Measurements from ENCODE around the gene CHD1. TPM values are rescaled to one million over a fixed set of nuclear protein-coding genes. Genes with fewer than 3 reads are reported as not detected.

Gene CHD1
- total RNA-seq, 1 experiment from 2014 or later: 52.5 TPM

- TF ChIP-seq CTCF (IDR thresholded peaks at IDR 0.05; ENCODE audit: insufficient read depth in 1 of 2, low read depth in 1 of 2, low read length in 1 of 2, severe bottlenecking in 1 of 2, unreplicated experiment in 1 of 2): no peak
- BruUV-seq (replicated peaks): no TSS peak
- Histone ChIP-seq H3K4me3 (ENCODE audit: low read depth, low read length) (no peak overlapping the region), H3K9me3 (no peaks in the 10 kb centered on the region), H3K4me1 (no peaks in the 10 kb centered on the region), H3K27me3 (replicated peaks; ENCODE audit: control insufficient read depth, insufficient read depth, low read length) (no peaks in the 10 kb centered on the region), H3K36me3 (ENCODE audit: control insufficient read depth, insufficient read depth, low read length) (no peaks in the 10 kb centered on the region; the same call in 1 of the 2 replicates)
- H3K36me3 Mint-ChIP-seq (ENCODE audit: insufficient read depth, unreplicated experiment): peaks cover 38% of the 10 kb centered on the region
- H3K27ac Mint-ChIP-seq (ENCODE audit: unreplicated experiment): no peak overlapping the region
- peaks cover 6% of the 10 kb centered on the region for H3K4me1 Mint-ChIP-seq (ENCODE audit: low read depth, unreplicated experiment)
- H3K9me3 Mint-ChIP-seq (ENCODE audit: unreplicated experiment): no peaks in the 10 kb centered on the region
- ChIA-PET POLR2A (no interaction called here), CTCF (no interaction called here)
- intact Hi-C loops (cut with micrococcal nuclease; ENCODE audit: unreplicated experiment): no loop called here
- no peaks in the 10 kb centered on the region for H3K27me3 Mint-ChIP-seq (ENCODE audit: insufficient read depth, unreplicated experiment)
- no peak overlapping the region for H3K4me3 Mint-ChIP-seq (ENCODE audit: unreplicated experiment)
- DNase-seq: no peak
Observed at GRCh38 chr5:98917433-98917832, 11.4 kb downstream of the CHD1 start.

GRCh38 chr5:98916540-98916939, 12.3 kb downstream of the CHD1 start:
- TF ChIP-seq CTCF (IDR thresholded peaks at IDR 0.05; ENCODE audit: insufficient read depth in 1 of 2, low read depth in 1 of 2, low read length in 1 of 2, severe bottlenecking in 1 of 2, unreplicated experiment in 1 of 2): no peak
- DNase-seq: no peak
- no peaks in the 10 kb centered on the region; the same call in 1 of the 2 replicates for H3K36me3 ChIP-seq (ENCODE audit: control insufficient read depth, insufficient read depth, low read length)
- H3K4me3 ChIP-seq (ENCODE audit: low read depth, low read length): no peak overlapping the region
- no peak overlapping the region for H3K27ac Mint-ChIP-seq (ENCODE audit: unreplicated experiment)
- intact Hi-C loops (cut with micrococcal nuclease; ENCODE audit: unreplicated experiment): no loop called here
- no TSS peak for BruUV-seq (replicated peaks)
- no peak overlapping the region for H3K4me3 Mint-ChIP-seq (ENCODE audit: unreplicated experiment)
- ChIA-PET CTCF (no interaction called here), POLR2A (no interaction called here)
- no peaks in the 10 kb centered on the region for H3K27me3 Mint-ChIP-seq (ENCODE audit: insufficient read depth, unreplicated experiment)
- H3K4me1 Mint-ChIP-seq (ENCODE audit: low read depth, unreplicated experiment): peaks cover 6% of the 10 kb centered on the region
- H3K4me1 ChIP-seq: no peaks in the 10 kb centered on the region
- no peaks in the 10 kb centered on the region for H3K27me3 ChIP-seq (replicated peaks; ENCODE audit: control insufficient read depth, insufficient read depth, low read length)
- no peaks in the 10 kb centered on the region for H3K9me3 Mint-ChIP-seq (ENCODE audit: unreplicated experiment)
- peaks cover 29% of the 10 kb centered on the region for H3K36me3 Mint-ChIP-seq (ENCODE audit: insufficient read depth, unreplicated experiment)
- no peaks in the 10 kb centered on the region for H3K9me3 ChIP-seq

GRCh38 chr5:98913911-98914310, 14.9 kb downstream of the CHD1 start:
- H3K36me3 Mint-ChIP-seq (ENCODE audit: insufficient read depth, unreplicated experiment): peaks cover 13% of the 10 kb centered on the region
- no peaks in the 10 kb centered on the region for H3K36me3 ChIP-seq (ENCODE audit: control insufficient read depth, insufficient read depth, low read length)

More at GRCh38 chr5:98913911-98914310, 14.9 kb downstream of the CHD1 start:
- CTCF ChIA-PET: no interaction called here
- DNase-seq: no peak
- BruUV-seq (replicated peaks): no TSS peak
- POLR2A ChIA-PET: no interaction called here
- Histone ChIP-seq H3K4me3 (ENCODE audit: low read depth, low read length) (no peak overlapping the region), H3K27me3 (replicated peaks; ENCODE audit: control insufficient read depth, insufficient read depth, low read length) (no peaks in the 10 kb centered on the region), H3K9me3 (no peaks in the 10 kb centered on the region), H3K4me1 (no peaks in the 10 kb centered on the region)
- intact Hi-C loops (cut with micrococcal nuclease; ENCODE audit: unreplicated experiment): no loop called here
- TF ChIP-seq CTCF (IDR thresholded peaks at IDR 0.05; ENCODE audit: insufficient read depth in 1 of 2, low read depth in 1 of 2, low read length in 1 of 2, severe bottlenecking in 1 of 2, unreplicated experiment in 1 of 2): no peak
- Mint-ChIP-seq H3K4me3 (ENCODE audit: unreplicated experiment) (no peak overlapping the region), H3K27me3 (ENCODE audit: insufficient read depth, unreplicated experiment) (no peaks in the 10 kb centered on the region), H3K27ac (ENCODE audit: unreplicated experiment) (no peak overlapping the region), H3K9me3 (ENCODE audit: unreplicated experiment) (no peaks in the 10 kb centered on the region), H3K4me1 (ENCODE audit: low read depth, unreplicated experiment) (peaks cover 12% of the 10 kb centered on the region)

Measured in Caco-2 (cell line).